ENCODE measurements around the gene NEURL1B.

Gene NEURL1B

GRCh38 chr5:172695232-172696054 is 54.4 kb downstream of the NEURL1B start:
- TF ChIP-seq, protein P1, sequence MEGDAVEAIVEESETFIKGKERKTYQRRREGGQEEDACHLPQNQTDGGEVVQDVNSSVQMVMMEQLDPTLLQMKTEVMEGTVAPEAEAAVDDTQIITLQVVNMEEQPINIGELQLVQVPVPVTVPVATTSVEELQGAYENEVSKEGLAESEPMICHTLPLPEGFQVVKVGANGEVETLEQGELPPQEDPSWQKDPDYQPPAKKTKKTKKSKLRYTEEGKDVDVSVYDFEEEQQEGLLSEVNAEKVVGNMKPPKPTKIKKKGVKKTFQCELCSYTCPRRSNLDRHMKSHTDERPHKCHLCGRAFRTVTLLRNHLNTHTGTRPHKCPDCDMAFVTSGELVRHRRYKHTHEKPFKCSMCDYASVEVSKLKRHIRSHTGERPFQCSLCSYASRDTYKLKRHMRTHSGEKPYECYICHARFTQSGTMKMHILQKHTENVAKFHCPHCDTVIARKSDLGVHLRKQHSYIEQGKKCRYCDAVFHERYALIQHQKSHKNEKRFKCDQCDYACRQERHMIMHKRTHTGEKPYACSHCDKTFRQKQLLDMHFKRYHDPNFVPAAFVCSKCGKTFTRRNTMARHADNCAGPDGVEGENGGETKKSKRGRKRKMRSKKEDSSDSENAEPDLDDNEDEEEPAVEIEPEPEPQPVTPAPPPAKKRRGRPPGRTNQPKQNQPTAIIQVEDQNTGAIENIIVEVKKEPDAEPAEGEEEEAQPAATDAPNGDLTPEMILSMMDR (IDR thresholded peaks at IDR 0.05; ENCODE audit: low read depth, low read length, missing control alignments) = no peak
- in situ Hi-C loops (cut with HindIII; ENCODE audit: low pct_ligation_motif_present, low sequenced_read_pairs) = no loop called here
- no peak overlapping the region for H3K27ac ChIP-seq
- peaks cover 15% of the 10 kb centered on the region for H3K27me3 ChIP-seq (replicated peaks)
- no peak overlapping the region for H3K4me3 ChIP-seq (ENCODE audit: low read depth, low read length)
- H3K36me3 ChIP-seq (replicated peaks) = no peaks in the 10 kb centered on the region
- DNase-seq = no peak

GRCh38 chr5:172696171-172696849 is 55.2 kb downstream of the NEURL1B start:
- Histone ChIP-seq H3K4me3 (ENCODE audit: low read depth, low read length) (no peak overlapping the region), H3K27me3 (replicated peaks) (peaks cover 21% of the 10 kb centered on the region), H3K27ac (no peak overlapping the region), H3K36me3 (replicated peaks) (no peaks in the 10 kb centered on the region)
- TF ChIP-seq, protein P1 (IDR thresholded peaks at IDR 0.05; ENCODE audit: low read depth, low read length, missing control alignments) = no peak
- in situ Hi-C loops (cut with HindIII; ENCODE audit: low pct_ligation_motif_present, low sequenced_read_pairs) = no loop called here
- DNase-seq = no peak

DNA sequence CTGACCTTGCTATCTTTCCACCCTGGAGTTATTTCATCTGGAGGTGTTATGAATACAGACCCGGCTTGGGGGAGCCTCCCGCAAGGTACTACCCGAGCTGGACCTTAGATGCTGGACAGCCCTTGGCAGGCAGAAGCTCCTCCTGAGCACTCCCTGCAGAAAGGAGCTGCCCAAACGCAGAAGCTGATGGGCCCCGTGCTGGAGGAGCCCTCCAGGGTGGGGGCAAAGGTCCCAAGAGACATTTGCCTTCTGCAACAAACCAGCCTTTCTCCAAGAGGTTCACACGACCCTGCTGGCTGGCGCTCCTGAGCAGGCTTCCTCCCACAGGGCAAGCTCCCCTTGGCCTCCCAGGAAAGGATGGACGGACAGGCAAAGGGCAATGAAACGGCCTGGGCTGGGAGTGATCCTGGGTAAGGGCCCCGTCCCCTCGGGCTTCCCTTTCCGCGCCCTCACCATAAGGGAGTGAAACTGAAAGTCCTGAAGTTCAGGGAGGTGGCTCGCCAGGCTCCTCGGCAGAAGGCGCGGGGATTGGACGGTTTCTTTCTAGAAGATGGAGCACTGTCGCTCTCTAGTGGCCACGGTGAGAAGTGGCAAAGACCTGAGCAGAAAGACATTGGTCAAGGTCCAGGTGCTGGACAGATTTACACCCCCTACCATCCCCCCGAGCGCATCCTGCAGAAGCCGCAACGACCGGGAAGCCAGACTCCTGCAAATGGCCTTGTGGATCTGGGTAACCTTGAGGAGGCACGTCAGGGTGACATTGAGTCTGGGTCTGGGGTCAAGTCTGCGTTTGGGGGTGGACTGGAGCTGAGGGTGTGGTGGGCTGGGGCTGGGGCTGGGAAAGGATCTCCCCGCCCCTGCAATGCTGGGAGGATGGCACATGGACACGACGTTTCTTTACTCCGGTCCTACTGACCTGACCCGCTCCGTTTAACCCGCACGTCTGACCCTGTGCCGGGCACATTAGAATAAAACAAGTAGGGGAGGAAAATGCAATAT is 56.4 kb downstream of the NEURL1B start:
- peak; percentile 68 for DNase-seq
- no peak overlapping the region for H3K27ac ChIP-seq
- no peaks in the 10 kb centered on the region for H3K36me3 ChIP-seq (replicated peaks)
- in situ Hi-C loops (cut with HindIII; ENCODE audit: low pct_ligation_motif_present, low sequenced_read_pairs) = no loop called here
- TF ChIP-seq, protein P1 (IDR thresholded peaks at IDR 0.05; ENCODE audit: low read depth, low read length, missing control alignments) = peak; percentile 91
- H3K27me3 ChIP-seq (replicated peaks) = peaks cover 26% of the 10 kb centered on the region
- peak overlapping the region; percentile 69 for H3K4me3 ChIP-seq (ENCODE audit: low read depth, low read length)

GRCh38 chr5:172699423-172699822 is 58.4 kb downstream of the NEURL1B start:
- Histone ChIP-seq H3K4me3 (ENCODE audit: low read depth, low read length) (no peak overlapping the region), H3K36me3 (replicated peaks) (no peaks in the 10 kb centered on the region), H3K27me3 (replicated peaks) (peaks cover 26% of the 10 kb centered on the region), H3K27ac (no peak overlapping the region)
- no peak for DNase-seq
- in situ Hi-C loops (cut with HindIII; ENCODE audit: low pct_ligation_motif_present, low sequenced_read_pairs) = no loop called here
- TF ChIP-seq, protein P1 (IDR thresholded peaks at IDR 0.05; ENCODE audit: low read depth, low read length, missing control alignments) = no peak

- in situ Hi-C loops (cut with HindIII; ENCODE audit: low pct_ligation_motif_present, low sequenced_read_pairs) = no loop called here
- H3K27me3 ChIP-seq (replicated peaks) = peaks cover 26% of the 10 kb centered on the region
- H3K36me3 ChIP-seq (replicated peaks) = no peaks in the 10 kb centered on the region
- TF ChIP-seq, protein P1 (IDR thresholded peaks at IDR 0.05; ENCODE audit: low read depth, low read length, missing control alignments) = no peak
- H3K27ac ChIP-seq = no peak overlapping the region
- no peak for DNase-seq
- no peak overlapping the region for H3K4me3 ChIP-seq (ENCODE audit: low read depth, low read length)
Measured at GRCh38 chr5:172699999-172700364, 58.9 kb downstream of the NEURL1B start.
